ENCODE data around the gene GHRL.
"Not testable (repeated sequence)": the region's sequence is repeated elsewhere in the genome, so short reads cannot be mapped to it uniquely, and the experiment has no call there.

GHRL gene

GRCh38 chr3:10322352-10322710 lies 29.6 kb upstream of the GHRL start:
- DNase-seq, result no peak

- no peak for DNase-seq
These were observed 29.0 kb upstream of the GHRL start for GRCh38 chr3:10321630-10322351.

- DNase-seq, result no peak
These were observed 27.6 kb upstream of the GHRL start for GRCh38 chr3:10320320-10320677.

- no peak for DNase-seq
These were observed 27.1 kb upstream of the GHRL start for GRCh38 chr3:10319804-10320203.

GRCh38 chr3:10319251-10319650 lies 26.5 kb upstream of the GHRL start:
- no peak for DNase-seq

- no peak for DNase-seq
These were observed 25.2 kb upstream of the GHRL start for GRCh38 chr3:10317961-10318350.

GRCh38 chr3:10317311-10317960 lies 24.7 kb upstream of the GHRL start:
- DNase-seq, result no peak

- DNase-seq, result no peak
These were observed 23.1 kb upstream of the GHRL start for GRCh38 chr3:10315771-10316344.

GRCh38 chr3:10315101-10315500 lies 22.4 kb upstream of the GHRL start:
- no peak for DNase-seq

- no peak for DNase-seq
These were observed 20.1 kb upstream of the GHRL start for GRCh38 chr3:10312861-10313260.

GRCh38 chr3:10312391-10312790 lies 19.6 kb upstream of the GHRL start:
- no peak for DNase-seq

GRCh38 chr3:10311710-10312109 lies 19.0 kb upstream of the GHRL start:
- DNase-seq, result no peak

- no peak for DNase-seq
These were observed 17.8 kb upstream of the GHRL start for GRCh38 chr3:10310578-10310977.

GRCh38 chr3:10309736-10310135 lies 17.0 kb upstream of the GHRL start:
- no peak for DNase-seq

- DNase-seq, result no peak
These were observed 15.9 kb upstream of the GHRL start for GRCh38 chr3:10308678-10309077.

- DNase-seq, result no peak
These were observed 13.4 kb upstream of the GHRL start for GRCh38 chr3:10306156-10306555.

GRCh38 chr3:10305331-10305902 lies 12.7 kb upstream of the GHRL start:
- DNase-seq, result no peak

- DNase-seq, result no peak
These were observed 12.2 kb upstream of the GHRL start for GRCh38 chr3:10304905-10305304.

GRCh38 chr3:10303785-10304184 lies 11.0 kb upstream of the GHRL start:
- no peak for DNase-seq

- DNase-seq, result no peak
These were observed 10.4 kb upstream of the GHRL start for GRCh38 chr3:10303105-10303504.

- no peak for DNase-seq
These were observed 7.3 kb upstream of the GHRL start for GRCh38 chr3:10300087-10300486.

GRCh38 chr3:10299679-10300078 lies 6.9 kb upstream of the GHRL start:
- DNase-seq, result no peak

- no peak for DNase-seq
These were observed 6.4 kb upstream of the GHRL start for GRCh38 chr3:10299175-10299574.

- DNase-seq, result not testable (repeated sequence)
These were observed 5.3 kb upstream of the GHRL start for GRCh38 chr3:10298064-10298463.
